Neural cell (in vitro differentiated cells): Measurements from ENCODE around the gene KLHDC4. TPM values are rescaled to one million over a fixed set of nuclear protein-coding genes. Genes with fewer than 3 reads are reported as not detected.

Source experiments
- H2AFZ ChIP-seq: fragments of 200-600, 300-800 bp; sonication (generic), shearing (Covaris generic); 2 replicates; pipeline ENCODE4 v1.6.0; 2014; ENCODE audit warnings: low read depth, mild to moderate bottlenecking, antibody characterized with exemption, low read length, moderate library complexity
- H3F3A ChIP-seq: fragments of 200-600 bp; shearing (Covaris generic); 2 replicates; pipeline ENCODE4 v1.6.1; 2016; ENCODE audit warnings: mild to moderate bottlenecking, moderate library complexity, mixed read lengths, antibody characterized with exemption, low read length; ENCODE audit not compliant: insufficient read depth, poor library complexity, severe bottlenecking
- H3K27ac ChIP-seq: fragments of 200-600, 300-800 bp; sonication (generic), shearing (Covaris generic); 2 replicates; pipeline ENCODE4 v1.5.1; 2014; ENCODE audit warnings: mild to moderate bottlenecking, low read length, moderate library complexity
- H3K27me3 ChIP-seq: fragments of 300-800, 200-600 bp; sonication (generic), shearing (Covaris generic); 2 replicates; pipeline ENCODE4 v1.6.0; 2014; ENCODE audit warnings: mild to moderate bottlenecking, low read depth, low read length, moderate library complexity; ENCODE audit not compliant: insufficient read depth
- H3K36me3 ChIP-seq: fragments of 300-800, 200-600 bp; sonication (generic), shearing (Covaris generic); 2 replicates; pipeline ENCODE4 v1.5.1; 2014; ENCODE audit warnings: mild to moderate bottlenecking, antibody characterized with exemption, low read length, moderate library complexity; ENCODE audit not compliant: insufficient read depth
- H3K4me2 ChIP-seq: fragments of 300-800, 200-600 bp; sonication (generic), shearing (Covaris generic); 2 replicates; pipeline ENCODE4 v1.6.0; 2014; ENCODE audit warnings: mild to moderate bottlenecking, low read length
- H3K4me3 ChIP-seq: fragments of 300-800, 200-600 bp; sonication (generic), shearing (Covaris generic); 2 replicates; pipeline ENCODE4 v1.5.1; 2014; ENCODE audit warnings: mild to moderate bottlenecking, low read length, moderate library complexity
- H3K79me2 ChIP-seq: fragments of 200-600 bp; shearing (Covaris generic); replicated peaks from 2 replicates; pipeline ENCODE4 v1.6.0; 2014; ENCODE audit warnings: mild to moderate bottlenecking, low read length, moderate library complexity; ENCODE audit not compliant: insufficient read depth
- H3K9ac ChIP-seq: fragments of 300-800, 200-600 bp; sonication (generic), shearing (Covaris generic); 2 replicates; pipeline ENCODE4 v1.6.1; 2016; ENCODE audit warnings: mild to moderate bottlenecking, low read length, mixed read lengths
- H3K9me2 ChIP-seq: fragments of 200-600 bp; shearing (Covaris generic); 2 replicates; pipeline ENCODE4 v1.6.1; 2016; ENCODE audit warnings: mild to moderate bottlenecking, low read length, mixed read lengths; ENCODE audit not compliant: insufficient read depth
- H3K9me3 ChIP-seq: fragments of 200-600, 300-800 bp; sonication (generic), shearing (Covaris generic); 2 replicates; pipeline ENCODE4 v1.6.1; 2016; ENCODE audit warnings: mild to moderate bottlenecking, mixed run types, low read length, moderate library complexity, mixed read lengths
- H4K20me1 ChIP-seq: fragments of 200-600 bp; shearing (Covaris generic); 2 replicates; pipeline ENCODE4 v1.6.1; 2016; ENCODE audit warnings: mild to moderate bottlenecking, mixed run types; ENCODE audit not compliant: insufficient read depth
- CTCF ChIP-seq: fragments of 450-650 bp; IDR thresholded peaks from 2 replicates; pipeline ENCODE4 v1.5.1; 2014; ENCODE audit warnings: antibody characterized with exemption, mild to moderate bottlenecking, moderate library complexity; ENCODE audit not compliant: poor library complexity, severe bottlenecking
- EP300 ChIP-seq: fragments of 450-650 bp; conservative IDR thresholded peaks from 2 replicates; pipeline ENCODE4 v1.6.1; 2014; ENCODE audit warnings: antibody characterized with exemption, mild to moderate bottlenecking, moderate library complexity; ENCODE audit not compliant: poor library complexity, severe bottlenecking
- EZH2 ChIP-seq: fragments of 200-600, 300-800 bp; shearing (Covaris generic), sonication (generic); IDR thresholded peaks from 2 replicates; pipeline ENCODE4 v1.6.1; 2014; ENCODE audit warnings: antibody characterized with exemption, low read length, borderline replicate concordance, mild to moderate bottlenecking; ENCODE audit not compliant: insufficient read depth, poor library complexity, severe bottlenecking
- MXI1 ChIP-seq: fragments of 450-650 bp; conservative IDR thresholded peaks from 2 replicates; pipeline ENCODE4 v1.6.1; 2014; ENCODE audit warnings: antibody characterized with exemption, mild to moderate bottlenecking; ENCODE audit not compliant: poor library complexity, severe bottlenecking
- POLR2AphosphoS5 ChIP-seq: IDR thresholded peaks from 2 replicates; pipeline ENCODE4 v1.6.1; 2012
- RAD21 ChIP-seq: fragments of 450-650 bp; conservative IDR thresholded peaks from 2 replicates; pipeline ENCODE4 v1.6.1; 2014; ENCODE audit warnings: antibody characterized with exemption, mild to moderate bottlenecking, moderate library complexity
- SMC3 ChIP-seq: fragments of 450-650 bp; conservative IDR thresholded peaks from 2 replicates; pipeline ENCODE4 v1.6.1; 2014; ENCODE audit warnings: antibody characterized with exemption, mild to moderate bottlenecking, moderate library complexity; ENCODE audit not compliant: poor library complexity
- TAF1 ChIP-seq: IDR thresholded peaks from 2 replicates; pipeline ENCODE4 v1.6.1; 2012; ENCODE audit warnings: low read depth
- polyA plus RNA-seq: library from polyadenylated mRNA; depleted of rRNA; stranded (reverse); fragments of >200 nt; gene quantifications from 2 replicates; pipeline ENCODE4 v1.2.3, GENCODE V29; 2014
- TF ChIP-seq, protein P1 (sequence below): IDR thresholded peaks from 2 replicates; pipeline ENCODE4 v1.6.1; 2012; ENCODE audit warnings: borderline replicate concordance

Gene KLHDC4
- polyA plus RNA-seq, 1 donor from 2014 or later = 27.5 TPM

GRCh38 chr16:87746178-87746577 lies 19.6 kb downstream of the KLHDC4 start:
- no peaks in the 10 kb centered on the region for H3F3A ChIP-seq
- H2AFZ ChIP-seq = no peak overlapping the region
- no peaks in the 10 kb centered on the region for H3K36me3 ChIP-seq
- no peak overlapping the region for H3K9ac ChIP-seq
- H4K20me1 ChIP-seq = no peaks in the 10 kb centered on the region
- no peaks in the 10 kb centered on the region for H3K9me3 ChIP-seq
- no peak overlapping the region for H3K4me2 ChIP-seq
- H3K27ac ChIP-seq = no peak overlapping the region
- H3K79me2 ChIP-seq = no peaks in the 10 kb centered on the region
- H3K27me3 ChIP-seq = no peaks in the 10 kb centered on the region
- no peaks in the 10 kb centered on the region for H3K9me2 ChIP-seq
- no peak overlapping the region for H3K4me3 ChIP-seq
- TF ChIP-seq POLR2AphosphoS5 (no peak), RAD21 (no peak), CTCF (no peak), EZH2 (no peak), TAF1 (no peak)

DNA sequence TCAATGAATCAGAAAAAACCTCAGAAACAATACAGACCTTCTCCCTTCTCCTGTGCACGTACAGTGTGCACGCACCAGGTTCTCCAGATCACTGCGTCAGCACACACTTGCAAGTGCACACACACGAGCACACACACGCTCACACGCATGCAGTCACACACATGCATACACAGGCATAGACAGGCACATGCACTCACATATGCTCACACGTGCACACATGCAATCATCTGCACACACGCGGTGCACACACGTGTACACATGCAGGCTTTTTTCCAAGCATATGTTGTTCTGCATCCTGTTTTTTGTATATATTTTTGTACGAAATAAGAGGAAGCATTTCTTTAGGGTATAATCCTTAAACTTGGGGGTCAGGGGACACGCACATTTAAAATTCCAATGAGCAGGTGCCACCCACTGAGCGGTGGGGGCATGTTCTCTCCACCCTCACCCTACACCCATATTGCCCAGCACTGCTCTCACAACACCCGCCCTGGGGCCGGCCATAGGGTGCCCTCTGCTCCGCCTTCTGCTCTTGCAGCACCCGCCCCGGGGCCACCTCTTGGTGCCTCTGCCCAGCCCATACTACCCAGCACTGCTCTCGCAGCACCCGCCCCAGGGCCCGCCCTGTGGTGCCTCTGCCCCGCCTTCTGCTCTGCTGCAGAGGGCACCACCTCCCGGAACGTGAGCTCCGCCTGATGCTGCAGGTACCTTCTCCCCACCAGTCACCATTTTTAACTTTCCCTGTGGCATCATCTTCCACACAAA lies 20.9 kb downstream of the KLHDC4 start:
- no peaks in the 10 kb centered on the region for H3K9me2 ChIP-seq
- no peaks in the 10 kb centered on the region for H3K9me3 ChIP-seq
- no peaks in the 10 kb centered on the region for H3F3A ChIP-seq
- H3K4me2 ChIP-seq = no peak overlapping the region
- no peaks in the 10 kb centered on the region for H3K27me3 ChIP-seq
- H3K4me3 ChIP-seq = no peak overlapping the region
- no peaks in the 10 kb centered on the region for H3K36me3 ChIP-seq
- H4K20me1 ChIP-seq = no peaks in the 10 kb centered on the region
- H3K79me2 ChIP-seq = no peaks in the 10 kb centered on the region
- TF ChIP-seq SMC3 (no peak), EP300 (no peak), RAD21 (no peak), CTCF (no peak), MXI1 (no peak), POLR2AphosphoS5 (no peak), TAF1 (no peak), EZH2 (no peak)
- TF ChIP-seq, protein P1, sequence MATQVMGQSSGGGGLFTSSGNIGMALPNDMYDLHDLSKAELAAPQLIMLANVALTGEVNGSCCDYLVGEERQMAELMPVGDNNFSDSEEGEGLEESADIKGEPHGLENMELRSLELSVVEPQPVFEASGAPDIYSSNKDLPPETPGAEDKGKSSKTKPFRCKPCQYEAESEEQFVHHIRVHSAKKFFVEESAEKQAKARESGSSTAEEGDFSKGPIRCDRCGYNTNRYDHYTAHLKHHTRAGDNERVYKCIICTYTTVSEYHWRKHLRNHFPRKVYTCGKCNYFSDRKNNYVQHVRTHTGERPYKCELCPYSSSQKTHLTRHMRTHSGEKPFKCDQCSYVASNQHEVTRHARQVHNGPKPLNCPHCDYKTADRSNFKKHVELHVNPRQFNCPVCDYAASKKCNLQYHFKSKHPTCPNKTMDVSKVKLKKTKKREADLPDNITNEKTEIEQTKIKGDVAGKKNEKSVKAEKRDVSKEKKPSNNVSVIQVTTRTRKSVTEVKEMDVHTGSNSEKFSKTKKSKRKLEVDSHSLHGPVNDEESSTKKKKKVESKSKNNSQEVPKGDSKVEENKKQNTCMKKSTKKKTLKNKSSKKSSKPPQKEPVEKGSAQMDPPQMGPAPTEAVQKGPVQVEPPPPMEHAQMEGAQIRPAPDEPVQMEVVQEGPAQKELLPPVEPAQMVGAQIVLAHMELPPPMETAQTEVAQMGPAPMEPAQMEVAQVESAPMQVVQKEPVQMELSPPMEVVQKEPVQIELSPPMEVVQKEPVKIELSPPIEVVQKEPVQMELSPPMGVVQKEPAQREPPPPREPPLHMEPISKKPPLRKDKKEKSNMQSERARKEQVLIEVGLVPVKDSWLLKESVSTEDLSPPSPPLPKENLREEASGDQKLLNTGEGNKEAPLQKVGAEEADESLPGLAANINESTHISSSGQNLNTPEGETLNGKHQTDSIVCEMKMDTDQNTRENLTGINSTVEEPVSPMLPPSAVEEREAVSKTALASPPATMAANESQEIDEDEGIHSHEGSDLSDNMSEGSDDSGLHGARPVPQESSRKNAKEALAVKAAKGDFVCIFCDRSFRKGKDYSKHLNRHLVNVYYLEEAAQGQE = no peak
- no peak overlapping the region for H3K27ac ChIP-seq
- H3K9ac ChIP-seq = no peak overlapping the region
- H2AFZ ChIP-seq = no peak overlapping the region
